Right lobe of liver (tissue), 4 donors: ENCODE data around the gene STPG1.

ENCODE experiments used
- CTCF ChIP-seq, 4 donors: fragments of 200-600 bp in 3 of 4; fragments of 450-650 bp in 1 of 4; IDR thresholded peaks; one replicate each; pipeline versions ENCODE4 v1.5.1 to v1.8.0; 2016 to 2022; ENCODE audit warnings: antibody characterized with exemption in 4 of 4, mild to moderate bottlenecking in 2 of 4
- POLR2A ChIP-seq: fragments of 450-650 bp; IDR thresholded peaks from one replicate; pipeline ENCODE4 v1.6.1; 2017; ENCODE audit warnings: antibody characterized with exemption, mild to moderate bottlenecking
- donor health status: DM: no; HTN: no; CAD: no.
- donor health status: DM: no; HTN: no; CAD: no.
- donor health status: DM: no; HTN: yes; CAD: no.

DNA sequence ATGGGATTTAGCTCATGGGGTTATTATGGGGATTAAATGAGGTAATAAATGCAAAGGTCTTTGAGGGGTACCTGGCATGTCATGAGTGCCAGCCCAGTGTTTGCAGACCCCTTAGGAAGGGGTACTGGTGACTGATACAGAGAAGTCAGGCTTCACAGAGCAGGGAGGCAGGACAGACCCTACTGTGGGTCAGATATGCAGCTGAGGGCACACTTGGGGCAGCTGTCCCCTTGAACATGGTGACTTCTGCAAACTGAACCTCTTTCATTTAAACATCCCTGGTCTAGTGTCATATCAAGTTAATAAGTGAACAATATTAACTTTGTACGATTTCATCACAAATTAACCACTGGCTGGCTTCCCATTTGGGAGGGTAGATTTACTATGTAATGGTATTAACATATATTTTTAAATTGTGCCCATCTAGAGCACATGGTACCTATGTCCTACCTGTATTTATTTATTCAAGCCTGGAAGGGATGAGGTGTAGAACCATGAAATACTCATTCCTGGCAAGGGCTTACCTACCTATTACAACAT lies 25.9 kb downstream of the STPG1 start:
- TF ChIP-seq CTCF (IDR thresholded peaks at IDR 0.05) (no peak), POLR2A (no peak)
